Measurements from ENCODE around the gene MFAP4.

Gene MFAP4

GRCh38 chr17:19386974-19387920 lies at the start of gene MFAP4:
Gene MFAP4 (minus strand): TSS chr17:19387190. CDS start chr17:19387155, 35 bp downstream.
- DNase-seq, result peak; percentile 67

GRCh38 chr17:19433727-19434340 lies 46.8 kb upstream of the MFAP4 start:
- no peak for DNase-seq

- DNase-seq, result no peak
These were observed 46.3 kb upstream of the MFAP4 start for GRCh38 chr17:19433255-19433654.

- DNase-seq, result no peak
These were observed 44.7 kb upstream of the MFAP4 start for GRCh38 chr17:19431691-19432090.

- no peak for DNase-seq
These were observed 39.6 kb upstream of the MFAP4 start for GRCh38 chr17:19426631-19427030.

- DNase-seq, result no peak
These were observed 38.2 kb upstream of the MFAP4 start for GRCh38 chr17:19424934-19425868.

- DNase-seq, result no peak
These were observed 34.9 kb upstream of the MFAP4 start for GRCh38 chr17:19421926-19422325.

- no peak for DNase-seq
These were observed 34.2 kb upstream of the MFAP4 start for GRCh38 chr17:19421219-19421618.

GRCh38 chr17:19418251-19418992 lies 31.4 kb upstream of the MFAP4 start:
- no peak for DNase-seq

GRCh38 chr17:19417611-19418010 lies 30.6 kb upstream of the MFAP4 start:
- DNase-seq, result no peak

GRCh38 chr17:19415806-19416775 lies 29.1 kb upstream of the MFAP4 start:
- DNase-seq, result no peak

- DNase-seq, result no peak
These were observed 28.3 kb upstream of the MFAP4 start for GRCh38 chr17:19415311-19415710.

- DNase-seq, result no peak
These were observed 27.6 kb upstream of the MFAP4 start for GRCh38 chr17:19414396-19415280.

GRCh38 chr17:19413761-19414160 lies 26.8 kb upstream of the MFAP4 start:
- no peak for DNase-seq

- DNase-seq, result no peak
These were observed 26.0 kb upstream of the MFAP4 start for GRCh38 chr17:19412984-19413383.

GRCh38 chr17:19412510-19412909 lies 25.5 kb upstream of the MFAP4 start:
- no peak for DNase-seq

- DNase-seq, result no peak
These were observed 24.6 kb upstream of the MFAP4 start for GRCh38 chr17:19411631-19412030.

- no peak for DNase-seq
These were observed 24.1 kb upstream of the MFAP4 start, which contains the start of gene RNF112 for GRCh38 chr17:19410875-19411620. Gene RNF112 (plus strand): TSS chr17:19411232. CDS start chr17:19411409, 177 bp downstream.

GRCh38 chr17:19410091-19410490 lies 23.1 kb upstream of the MFAP4 start:
- DNase-seq, result peak; percentile 73
